Mucosa of gallbladder (tissue), 1 donor: Measurements from ENCODE around the gene ZCCHC14. TPM values are rescaled to one million over a fixed set of nuclear protein-coding genes. Genes with fewer than 3 reads are reported as not detected.

Source experiments
- DNase-seq: peaks from one replicate; pipeline ENCODE4 v3.0.0-alpha.2; 2020; ENCODE audit warnings: low spot score
- total RNA-seq: library from RNA; stranded (reverse); gene quantifications from one replicate; pipeline ENCODE4 v1.2.1, GENCODE V29; 2021
- donor health status: DM: no; HTN: no; CAD: no.

The ZCCHC14 gene
- total RNA-seq, 1 donor from 2014 or later: 25.1 TPM

DNA sequence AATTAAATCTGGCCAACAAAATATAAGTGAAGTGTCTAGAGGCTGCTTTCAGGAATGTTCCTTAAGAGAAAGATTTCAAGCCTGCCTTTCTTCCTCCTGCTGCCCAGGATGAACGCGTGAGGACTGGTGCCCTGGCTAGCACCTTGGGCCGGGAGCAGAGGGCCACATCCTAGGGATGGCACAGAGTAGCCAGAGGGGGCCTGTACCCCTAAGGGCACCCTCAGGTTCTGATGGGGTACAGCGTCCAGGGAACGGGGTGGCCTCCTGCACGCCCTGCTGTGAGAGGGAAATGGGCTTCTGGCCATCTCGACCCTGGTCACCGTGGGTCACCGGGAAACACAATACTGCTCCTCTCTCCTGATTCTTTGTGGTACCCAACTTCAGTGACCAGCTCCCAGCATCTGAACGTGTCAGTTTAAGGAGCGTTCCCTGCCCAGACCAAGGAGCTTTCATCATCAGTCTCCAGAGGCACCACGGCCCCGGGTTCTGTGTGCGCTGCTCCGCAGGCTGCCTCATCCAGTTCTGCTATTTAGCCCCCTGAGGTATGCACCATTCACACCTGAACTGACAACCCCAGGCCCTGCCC is 60.4 kb downstream of the ZCCHC14 start:
- DNase-seq: no peak

DNA sequence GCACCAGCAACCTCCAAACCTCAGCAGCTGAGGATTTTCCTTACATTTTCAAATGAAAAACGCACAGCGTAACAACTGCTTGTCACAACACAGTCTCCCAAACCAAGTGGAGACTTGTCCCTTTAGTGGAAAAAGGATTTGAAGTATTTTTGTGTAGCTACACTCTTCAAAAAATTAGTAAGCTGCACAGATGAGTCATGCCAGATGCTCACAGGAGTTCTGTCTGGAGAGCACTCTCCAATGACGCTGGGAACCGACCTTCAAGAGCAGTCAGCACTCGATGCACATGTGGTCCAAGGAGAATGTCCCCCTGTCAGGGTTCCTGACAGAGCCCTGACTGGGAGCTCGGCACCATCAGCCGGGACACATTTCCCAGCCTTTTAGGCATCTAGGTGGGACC is 60.9 kb downstream of the ZCCHC14 start:
- DNase-seq: no peak

DNA sequence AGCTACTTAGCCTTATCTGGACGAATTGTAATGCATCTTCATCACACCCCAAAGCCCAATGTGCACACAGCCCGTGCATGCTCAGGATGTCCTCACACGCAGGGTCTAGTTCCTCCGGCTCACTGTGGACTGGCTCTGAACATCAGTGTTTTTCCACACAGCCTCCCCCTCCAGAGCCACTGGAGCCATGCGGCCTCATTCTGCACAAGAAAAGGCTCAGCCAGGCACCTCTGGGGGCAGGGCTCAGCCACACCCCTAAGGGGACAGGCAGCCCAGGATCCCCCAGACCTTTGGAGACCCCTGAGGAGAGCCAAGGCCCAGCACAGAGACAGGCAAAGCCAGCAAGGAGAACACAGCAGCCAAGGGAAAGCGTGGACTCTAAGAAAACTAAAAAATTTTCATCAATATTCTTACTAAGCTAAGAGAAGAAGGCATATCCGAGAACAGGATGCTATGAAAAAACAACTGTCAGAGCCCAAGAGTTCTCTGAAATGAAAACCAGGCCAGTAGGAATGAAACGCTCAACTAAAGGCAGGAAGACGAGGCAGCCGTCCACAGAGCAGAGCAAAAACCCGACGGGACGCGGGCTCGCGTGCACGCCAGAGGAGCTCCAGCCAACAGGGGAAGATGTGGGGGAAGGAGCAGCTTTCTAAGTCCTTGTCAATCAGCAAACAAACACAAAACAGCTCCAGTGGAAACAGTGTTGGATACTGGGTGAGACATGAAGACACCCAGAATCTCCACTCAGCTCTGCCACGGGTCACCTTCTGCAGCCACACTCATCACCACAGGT is 66.2 kb downstream of the ZCCHC14 start:
- DNase-seq: no peak

DNA sequence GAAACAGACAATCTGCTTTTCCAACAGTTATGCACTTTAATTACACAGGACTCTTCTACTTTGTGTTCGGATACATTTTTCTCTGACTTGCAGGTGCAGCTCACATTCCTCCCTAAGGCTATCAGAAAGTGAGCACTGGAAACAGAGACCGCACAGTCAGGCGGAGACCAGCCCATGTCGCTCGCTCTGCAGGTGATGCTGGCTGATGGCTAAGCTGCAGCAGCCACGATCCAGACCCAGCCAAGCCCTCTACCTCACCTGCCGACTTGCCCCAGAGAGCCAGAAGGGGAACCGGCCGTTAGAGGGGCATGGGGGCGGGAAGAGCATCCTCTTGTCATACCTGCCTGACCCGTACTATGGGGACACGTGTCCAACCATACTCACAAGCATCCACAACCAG is 66.9 kb downstream of the ZCCHC14 start:
- no peak for DNase-seq

DNA sequence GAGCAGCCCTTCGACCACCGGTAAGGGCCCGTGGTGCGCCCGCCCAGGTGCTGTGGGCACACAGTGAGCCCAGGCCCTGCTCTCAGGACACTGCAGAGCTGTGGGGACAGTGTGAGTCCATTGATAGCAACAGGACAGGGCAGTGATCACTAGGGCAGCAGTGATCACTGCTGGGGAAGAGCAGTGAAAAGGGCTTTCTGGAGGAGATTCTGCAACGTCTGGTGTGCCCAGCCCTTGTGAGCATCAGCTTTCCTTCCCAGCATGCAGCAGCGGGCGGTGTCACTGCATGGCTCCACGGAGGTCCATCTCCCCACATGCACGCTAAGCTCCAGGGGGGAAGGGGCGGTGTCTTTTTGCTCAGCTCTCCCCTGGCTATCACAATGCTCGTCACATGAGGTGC is 68.6 kb downstream of the ZCCHC14 start:
- no peak for DNase-seq

DNA sequence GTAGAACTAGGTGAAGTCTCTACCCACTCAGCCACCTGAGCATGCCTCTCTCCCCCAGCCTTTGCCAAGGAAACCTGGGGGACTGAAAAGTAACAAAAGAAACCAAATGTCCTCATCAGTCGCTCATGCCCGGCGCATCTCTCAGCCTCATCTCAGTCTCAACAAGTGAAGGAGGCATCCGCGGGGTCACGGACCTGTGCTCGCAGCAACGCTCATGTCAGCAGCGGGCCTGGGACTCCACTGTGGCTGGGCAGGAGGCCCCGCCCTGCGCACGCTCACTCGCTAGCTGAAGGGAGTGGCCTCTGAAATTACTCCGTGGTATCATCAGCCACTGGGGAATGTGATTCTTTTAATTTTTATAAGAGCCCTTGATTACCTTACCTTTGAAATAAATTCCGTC is 69.4 kb downstream of the ZCCHC14 start:
- DNase-seq: no peak

DNA sequence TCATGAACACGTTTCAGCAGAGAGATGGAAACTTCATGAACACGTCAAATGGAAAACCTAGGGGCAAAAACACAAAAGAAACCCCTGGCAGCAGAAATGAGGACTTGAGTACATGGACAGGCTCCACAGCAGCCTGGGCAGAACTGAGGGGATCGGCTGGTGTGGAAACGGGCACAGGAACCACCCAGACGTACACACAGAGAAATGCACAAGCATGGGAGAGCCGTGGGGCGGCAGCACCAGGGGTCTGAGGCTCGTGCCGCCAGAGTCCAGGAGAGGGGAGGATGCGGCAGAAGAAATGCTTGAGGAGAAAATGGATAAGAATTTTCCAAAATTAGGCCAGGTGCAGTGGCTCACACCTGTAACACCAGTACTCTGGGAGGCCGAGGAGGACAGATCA is 70.7 kb downstream of the ZCCHC14 start:
- no peak for DNase-seq

DNA sequence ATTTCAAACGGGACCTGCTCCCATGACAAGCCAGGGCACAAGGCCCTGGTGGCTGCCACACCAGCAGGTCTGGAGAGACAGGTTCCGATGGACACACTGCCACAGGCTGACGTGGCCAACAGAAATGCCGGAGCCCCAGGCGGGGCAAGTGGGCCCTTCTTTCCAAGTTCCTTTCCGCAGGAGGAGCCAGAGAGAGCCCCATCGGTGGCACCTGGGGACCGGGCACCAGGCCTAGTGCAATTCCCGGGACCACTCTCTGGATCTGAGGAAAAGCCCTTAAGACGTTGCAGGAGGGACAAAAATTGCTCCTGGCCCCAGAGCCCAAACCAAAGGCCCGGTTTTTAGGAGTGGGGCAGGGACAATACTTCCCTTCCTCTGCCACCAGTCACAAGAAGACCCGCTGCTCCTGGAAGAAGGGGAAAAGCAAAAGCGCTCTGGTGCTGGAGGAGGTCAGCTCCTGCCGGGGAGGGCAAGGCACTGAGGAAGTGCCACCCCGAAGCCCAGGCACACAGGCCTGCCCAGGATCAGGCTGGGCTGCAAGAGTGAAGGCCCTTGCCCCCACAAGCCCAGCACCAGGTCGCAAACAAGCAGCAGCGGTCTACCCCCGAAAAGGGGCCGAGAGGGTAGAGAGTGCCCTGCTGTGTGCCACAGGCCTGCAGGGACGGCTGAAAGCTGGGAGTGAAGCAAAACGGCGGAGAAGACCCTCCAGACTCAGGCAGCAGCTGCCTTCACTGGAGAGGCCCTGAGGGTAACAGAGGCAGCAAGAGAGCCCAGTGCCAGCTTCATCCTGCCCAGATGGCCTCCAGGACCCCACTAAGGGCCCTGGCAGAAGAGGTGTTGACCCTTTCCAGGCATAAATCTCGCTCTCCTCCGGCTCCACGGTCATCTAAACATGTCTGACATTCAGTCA is 71.6 kb downstream of the ZCCHC14 start:
- no peak for DNase-seq

DNA sequence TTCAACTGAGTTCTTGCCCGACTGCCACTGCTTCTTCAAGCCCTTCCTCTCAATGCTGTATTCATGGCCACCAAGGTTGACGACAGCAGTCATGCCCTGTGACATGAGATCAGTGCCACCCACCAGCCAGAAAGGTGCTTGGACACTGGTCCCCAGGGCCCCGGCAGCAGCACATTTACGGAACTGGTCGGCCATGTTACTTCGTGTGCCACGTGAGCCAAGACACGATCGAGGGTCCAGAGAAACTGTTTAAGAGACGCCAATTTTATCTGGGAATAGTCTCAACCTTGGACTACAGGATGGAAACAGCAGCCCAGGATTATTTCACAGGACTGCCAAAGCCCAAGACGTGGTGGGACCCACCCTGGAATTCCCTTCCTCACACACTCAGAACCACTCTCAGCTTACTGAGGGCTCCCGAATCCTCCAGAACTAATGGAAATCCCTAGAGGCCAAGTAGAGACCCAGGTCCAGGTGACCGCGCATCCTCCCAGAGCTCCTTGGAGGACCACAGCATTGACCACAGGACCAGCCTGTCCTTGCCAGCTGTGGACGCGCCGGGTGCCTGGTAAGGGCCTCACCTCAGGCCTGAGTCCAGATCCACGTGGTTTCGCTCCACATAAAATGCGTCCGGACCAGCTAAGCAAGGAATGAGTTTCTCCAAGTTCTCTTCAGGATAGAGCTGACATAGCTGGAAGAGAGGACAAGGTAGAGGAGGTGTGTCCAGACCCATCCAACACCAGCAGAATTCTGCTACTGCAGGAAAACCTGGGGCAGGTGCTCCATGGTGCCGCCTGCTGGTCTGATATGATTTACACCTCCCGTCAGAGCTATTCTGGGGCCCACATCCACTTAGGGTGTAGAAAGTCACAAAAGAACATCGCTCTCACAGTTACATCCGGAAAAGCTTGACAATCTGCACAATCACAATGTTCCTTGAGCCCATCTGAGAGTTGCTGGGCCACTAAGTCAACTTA is 72.5 kb downstream of the ZCCHC14 start:
- DNase-seq: no peak

DNA sequence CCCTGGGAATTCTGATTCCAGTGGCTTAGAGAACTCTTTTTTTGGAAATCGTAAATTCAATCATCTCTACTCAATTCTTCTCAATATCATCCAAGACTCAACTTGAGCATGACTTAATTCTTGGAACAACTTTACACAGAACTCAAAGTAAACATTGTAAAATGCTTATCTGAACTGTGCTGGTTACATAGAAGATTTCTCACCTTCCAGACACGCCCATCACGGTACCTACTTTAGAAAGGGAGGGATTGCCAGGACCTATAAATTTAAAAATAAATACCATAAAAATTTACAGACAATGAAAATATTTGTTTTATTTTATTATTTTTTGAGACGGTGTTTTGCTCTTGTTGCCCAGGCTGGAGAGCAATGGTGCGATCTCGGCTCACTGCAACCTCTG is 74.2 kb downstream of the ZCCHC14 start:
- no peak for DNase-seq

DNA sequence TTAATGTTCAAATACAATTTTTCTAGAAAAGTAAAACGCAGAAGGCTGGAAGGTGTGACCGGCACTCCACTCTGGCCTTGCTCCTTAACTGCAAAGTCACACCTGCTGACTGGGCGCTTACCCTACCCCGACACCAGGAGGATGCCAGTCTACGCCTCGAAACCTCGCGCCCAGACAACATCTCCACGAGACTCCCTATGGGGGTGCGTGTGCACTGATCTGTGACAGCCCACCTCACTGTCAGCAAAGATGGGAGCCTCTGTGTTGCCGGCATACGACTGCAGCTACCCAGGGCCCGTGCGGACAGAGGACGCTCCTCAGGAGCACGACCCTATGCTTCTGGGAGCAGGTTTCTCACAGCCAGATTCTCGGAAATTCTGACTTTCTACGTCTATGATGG is 74.6 kb downstream of the ZCCHC14 start:
- no peak for DNase-seq

DNA sequence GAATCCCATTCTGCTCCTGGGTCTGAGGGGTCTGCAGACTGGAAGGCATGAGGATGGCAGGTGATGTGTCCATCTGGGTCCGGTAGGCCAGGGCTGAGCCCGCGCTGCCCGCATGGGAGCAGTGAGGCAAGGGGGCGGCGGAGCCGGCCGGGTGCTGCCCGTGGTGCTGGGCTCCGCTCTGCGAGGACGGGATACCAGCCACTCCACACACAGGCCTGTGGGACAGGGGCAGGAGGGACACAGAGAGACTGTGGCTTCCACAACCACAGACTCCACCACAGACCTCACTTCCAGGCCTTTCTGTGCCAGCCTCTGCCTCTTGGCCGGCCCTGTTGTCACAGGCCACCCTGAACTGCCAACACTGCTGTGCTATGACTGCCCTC is 75.3 kb downstream of the ZCCHC14 start:
- DNase-seq: no peak

DNA sequence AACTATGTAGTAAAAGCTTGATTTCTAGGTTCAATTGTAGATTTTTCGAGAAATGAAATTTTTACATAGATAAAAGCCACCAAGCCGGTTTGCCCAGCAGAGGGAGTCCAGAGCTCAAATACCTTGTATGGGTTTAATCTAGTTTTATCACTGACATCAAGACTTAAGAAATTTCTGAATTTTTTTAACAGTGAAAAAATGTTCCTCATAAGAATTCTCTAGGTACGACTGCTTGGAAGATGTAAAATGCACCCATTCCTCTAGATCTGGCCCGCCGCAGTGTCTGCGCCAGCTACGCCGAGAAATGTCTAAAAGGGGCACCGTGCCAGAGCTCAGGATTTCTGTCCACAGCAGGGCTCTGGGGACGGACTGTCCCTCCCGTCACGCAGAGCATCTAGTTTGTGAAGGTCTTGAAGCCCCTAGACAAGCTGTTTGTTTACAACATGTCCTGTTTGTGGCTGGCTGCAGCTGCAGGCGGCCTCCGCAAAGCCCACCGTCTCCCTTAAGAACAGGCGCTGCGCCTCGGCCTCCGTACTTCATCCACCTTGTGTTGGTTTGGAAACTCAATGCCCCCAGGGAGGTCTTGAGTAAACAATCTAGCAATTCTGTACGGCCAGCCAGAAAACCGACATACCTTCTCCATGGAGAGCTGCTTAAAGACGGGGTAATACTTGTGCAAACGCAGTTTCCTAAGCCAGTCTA is 75.8 kb downstream of the ZCCHC14 start:
- DNase-seq: no peak

DNA sequence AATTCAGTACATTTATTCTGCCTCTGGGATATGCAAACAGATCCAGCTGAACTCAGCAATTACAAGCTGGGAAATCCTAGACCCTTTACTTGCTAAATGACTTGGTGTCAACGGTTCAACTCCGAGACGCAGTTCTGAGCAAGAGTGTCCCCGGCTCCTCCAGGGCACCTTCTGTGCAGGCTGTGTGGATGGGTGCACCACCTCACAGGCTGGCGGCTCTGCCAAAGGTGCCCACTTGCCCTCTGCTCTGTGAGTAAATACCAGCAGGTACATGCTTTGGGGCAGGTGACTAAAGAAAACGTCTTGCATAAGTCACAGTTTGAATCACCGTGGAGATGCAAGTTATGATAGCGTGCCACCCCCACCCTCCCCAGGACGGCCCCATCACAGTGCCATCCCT is 77.4 kb downstream of the ZCCHC14 start:
- no peak for DNase-seq

DNA sequence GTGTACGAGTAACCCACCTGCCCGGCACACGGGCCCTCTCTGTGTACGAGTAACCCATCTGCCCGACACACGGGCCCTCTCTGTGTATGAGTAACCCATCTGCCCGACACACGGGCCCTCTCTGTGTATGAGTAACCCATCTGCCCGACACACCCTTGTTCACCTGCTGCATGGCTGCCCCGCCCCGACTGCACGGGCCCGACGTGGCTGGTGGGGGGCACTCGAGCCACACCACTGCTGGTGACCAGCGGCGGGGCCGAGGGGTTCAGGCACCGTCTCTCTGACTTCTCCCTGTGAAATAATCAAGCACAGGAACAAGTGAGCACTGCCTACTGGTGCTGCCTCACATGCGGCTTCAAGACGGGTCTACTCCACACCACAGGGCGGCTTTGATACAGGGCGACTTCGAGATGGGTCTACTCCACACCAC is 78.6 kb downstream of the ZCCHC14 start:
- no peak for DNase-seq

DNA sequence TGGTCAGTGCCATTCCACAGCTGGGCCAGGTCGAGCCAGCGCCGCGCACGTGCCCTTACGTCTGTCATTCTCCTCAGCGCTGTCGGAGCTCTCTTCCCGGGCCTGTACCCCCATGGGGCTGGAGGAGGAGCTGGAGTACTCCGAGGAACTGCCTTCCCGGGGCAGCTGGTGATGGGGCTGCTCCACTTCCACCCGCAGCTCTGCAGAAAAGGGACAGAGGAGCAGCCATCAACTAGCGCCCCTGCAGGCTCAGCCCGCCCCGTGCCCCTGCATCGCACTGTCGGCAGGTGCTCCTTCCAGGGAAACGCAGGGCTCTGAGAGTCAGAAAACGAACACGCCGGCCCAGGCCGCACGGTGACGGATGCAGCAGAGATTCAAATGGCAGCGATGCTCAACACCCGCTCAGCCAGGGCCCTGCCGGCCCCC is 79.8 kb downstream of the ZCCHC14 start:
- DNase-seq: no peak

DNA sequence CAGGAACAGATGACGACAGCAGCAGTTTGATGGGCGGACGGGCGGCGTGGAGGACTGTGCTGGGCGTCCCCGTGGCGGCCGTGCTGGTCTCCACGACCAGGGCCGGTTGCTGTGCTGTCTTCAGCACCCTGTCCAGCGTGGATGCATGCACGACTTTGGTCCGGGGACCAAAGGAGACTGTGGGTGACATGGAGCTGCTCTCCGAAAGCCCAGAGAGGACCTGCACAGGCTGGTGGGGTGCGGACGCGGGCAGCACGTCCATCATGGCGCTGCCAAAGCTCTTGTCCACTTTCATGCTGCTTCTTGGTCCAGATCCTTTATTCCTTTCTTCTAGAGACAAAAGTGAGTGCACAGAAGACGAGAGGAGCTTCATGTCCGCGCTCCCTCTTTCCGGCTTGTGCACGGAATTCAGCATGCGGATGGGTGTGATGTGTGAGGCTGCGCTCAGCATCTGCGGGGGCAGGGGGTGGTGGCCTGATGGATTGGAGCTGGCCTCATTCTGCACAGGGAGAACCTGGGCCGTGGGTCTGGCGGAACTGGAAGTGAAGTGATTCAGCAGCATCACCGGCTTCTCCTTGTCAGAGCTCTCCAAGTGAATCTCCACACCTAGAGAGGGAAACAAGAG is 80.3 kb downstream of the ZCCHC14 start:
- no peak for DNase-seq

DNA sequence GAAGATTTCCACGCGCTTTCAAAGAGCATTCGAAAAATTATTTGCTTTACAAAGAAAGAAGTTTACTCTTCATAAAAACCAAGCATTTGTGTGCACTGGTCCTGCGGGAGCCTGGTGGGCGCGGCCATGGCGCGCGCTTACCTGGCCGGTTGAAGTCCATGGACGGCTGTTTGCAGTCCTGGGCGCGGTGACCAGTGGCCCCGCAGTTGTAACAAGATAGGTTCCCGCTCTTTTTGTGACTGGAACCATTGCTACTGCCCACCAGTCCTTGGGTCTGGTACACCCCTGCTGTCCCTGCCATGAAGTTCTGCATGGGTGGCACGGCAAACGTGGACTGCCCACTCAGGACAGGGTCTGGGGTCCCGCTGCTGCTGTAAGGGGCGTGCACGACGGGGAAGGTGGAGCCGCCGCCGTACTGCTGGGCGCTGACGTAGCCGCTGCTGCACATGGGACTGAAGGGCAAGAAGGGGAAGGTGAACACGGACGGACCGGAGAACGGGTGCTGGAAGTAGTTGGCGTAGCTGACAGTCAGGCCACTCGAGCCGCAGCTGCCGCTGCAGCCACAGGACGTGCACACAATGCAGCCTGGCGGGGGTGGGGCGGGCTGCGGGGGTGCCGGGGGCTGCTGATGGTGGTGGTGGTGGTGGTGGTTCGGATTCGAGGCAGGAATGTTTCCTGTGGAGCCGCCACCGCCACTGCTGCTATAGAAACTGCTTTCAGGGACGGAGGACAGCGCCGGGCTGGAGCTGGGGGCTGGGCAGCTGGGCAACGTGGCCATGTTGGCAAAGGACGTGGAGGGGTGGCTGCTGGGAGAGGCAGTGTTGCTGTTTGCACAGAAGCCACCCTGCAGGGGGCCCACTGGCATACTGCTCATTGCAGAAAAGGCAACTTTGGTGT is 81.2 kb downstream of the ZCCHC14 start:
- DNase-seq: no peak

DNA sequence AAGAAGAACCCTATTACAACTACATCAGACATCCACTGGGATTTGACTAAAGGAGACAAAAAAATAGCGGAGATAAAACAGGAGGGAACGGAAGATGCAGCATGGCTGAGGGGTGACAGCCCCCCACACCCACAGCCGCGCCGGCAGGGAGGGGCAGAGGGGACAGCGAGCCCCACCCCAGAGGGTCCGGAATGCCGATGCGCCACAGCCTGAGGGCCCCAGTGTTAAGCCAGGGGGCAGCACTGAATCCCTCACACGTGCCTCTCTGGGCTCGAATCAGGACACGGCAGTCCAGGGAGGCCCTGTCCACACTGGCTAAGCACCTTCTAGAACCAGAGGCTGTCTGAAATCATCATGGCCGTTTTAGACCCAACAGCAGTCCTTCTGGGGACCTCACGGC is 81.9 kb downstream of the ZCCHC14 start:
- no peak for DNase-seq
